K562 (cell line): ENCODE results near the gene LTBP1. TPM values are rescaled to one million over a fixed set of nuclear protein-coding genes. Genes with fewer than 3 reads are reported as not detected.

ENCODE experiments used
- ATAC-seq: fragments of 200-7000 bp; cut with Tn5 transposase; 3 replicates; pipeline ENCODE4 v1.9.1; 2020; ENCODE audit warnings: moderate library complexity
- BruUV-seq: library from RNA; stranded (reverse); fragments of 400-500 nt; replicated peaks from 2 replicates; lab custom pipeline; 2021; lab: Mats Ljungman, UMichigan
- CTCF ChIA-PET: fragments of 300-600 bp; formaldehyde crosslinking; extraction: SDS; loops from one replicate; lab custom pipeline; 2021; ENCODE audit warnings: low intra/inter-chr PET ratio; lab: Yijun Ruan, JAX
- POLR2A ChIA-PET: fragments of 300-600, 350-650 bp; sonication (Branson Sonifier 250); formaldehyde crosslinking; extraction: SDS; loops from one replicate; lab custom pipeline; 2021; ENCODE audit warnings: antibody characterized with exemption, inconsistent platforms; lab: Yijun Ruan, JAX
- DNase-seq, 4 experiments: peaks; one replicate each; pipeline versions ENCODE4 v3.0.0 to v3.0.0-alpha.2; 2011 to 2018; ENCODE audit warnings: low spot score in 3 of 4, mixed read lengths in 3 of 4; ENCODE audit errors: extremely low read depth in 1 of 4
- FAIRE-seq: peaks from 2 replicates; lab custom pipeline; 2011; peaks lifted over from hg19 to GRCh38; lab: Jason Lieb, UNC
- H2AFZ ChIP-seq: 2 replicates; pipeline ENCODE4 v1.6.0; 2011; ENCODE audit warnings: low read depth, low read length, control low read depth, inconsistent platforms
- H3K27ac ChIP-seq: fragments of 200-600 bp; 3 replicates; pipeline ENCODE4 v1.8.0; 2011; ENCODE audit warnings: low read depth, mild to moderate bottlenecking, control low read depth, inconsistent platforms, low read length, moderate library complexity, mixed read lengths; ENCODE audit errors: extremely low read depth
- H3K27me3 ChIP-seq, 2 experiments: fragments of 300-600 bp in 1 of 2; 2 replicates in 1 of 2; 3 replicates in 1 of 2; pipeline versions ENCODE4 v1.6.0 to v1.8.0; 2011; ENCODE audit warnings: inconsistent platforms in 2 of 2, low read length in 2 of 2, mild to moderate bottlenecking in 1 of 2, mixed read lengths in 1 of 2, moderate library complexity in 1 of 2; ENCODE audit not compliant: control insufficient read depth in 2 of 2, insufficient read depth in 2 of 2
- H3K36me3 ChIP-seq: fragments of 300-600 bp; 3 replicates; pipeline ENCODE4 v1.8.0; 2011; ENCODE audit warnings: mild to moderate bottlenecking, low read length, inconsistent platforms; ENCODE audit not compliant: control insufficient read depth, insufficient read depth
- H3K4me1 ChIP-seq, 2 experiments: fragments of 200-600 bp in 1 of 2; replicated peaks in 1 of 2; 2 replicates in 1 of 2; 3 replicates in 1 of 2; pipeline versions ENCODE4 v1.5.1 to v1.8.0; 2011; ENCODE audit warnings: inconsistent platforms in 2 of 2, low read length in 2 of 2, mild to moderate bottlenecking in 1 of 2, mixed read lengths in 1 of 2, moderate library complexity in 1 of 2; ENCODE audit not compliant: control insufficient read depth in 2 of 2, insufficient read depth in 2 of 2
- H3K4me2 ChIP-seq: 2 replicates; pipeline ENCODE4 v1.6.1; 2011; ENCODE audit warnings: low read length, control low read depth, inconsistent platforms, mixed read lengths; ENCODE audit not compliant: insufficient read depth
- H3K4me3 ChIP-seq: fragments of 200-600 bp; sonication (generic), shearing (Covaris generic); 2 replicates; pipeline ENCODE4 v1.5.1; 2016; ENCODE audit warnings: control low read depth, inconsistent platforms
- H3K79me2 ChIP-seq: fragments of 200-600 bp; 3 replicates; pipeline ENCODE4 v1.8.0; 2011; ENCODE audit warnings: low read length, inconsistent platforms; ENCODE audit not compliant: control insufficient read depth, insufficient read depth
- H3K9ac ChIP-seq, 2 experiments: 2 replicates each; pipeline versions ENCODE4 v1.6.0 to v1.6.1; 2011; ENCODE audit warnings: low read depth in 2 of 2, low read length in 2 of 2, control low read depth in 1 of 2, inconsistent platforms in 1 of 2, mild to moderate bottlenecking in 1 of 2, mixed read lengths in 1 of 2; ENCODE audit not compliant: insufficient read depth in 1 of 2
- H3K9me1 ChIP-seq: one replicate; pipeline ENCODE4 v1.6.0; 2011; ENCODE audit warnings: inconsistent platforms, mild to moderate bottlenecking, low read length, moderate library complexity; ENCODE audit not compliant: control insufficient read depth, insufficient read depth
- H3K9me3 ChIP-seq: replicated peaks from 2 replicates; pipeline ENCODE4 v1.5.1; 2011; ENCODE audit warnings: low read depth, low read length, inconsistent platforms; ENCODE audit not compliant: control insufficient read depth, insufficient read depth
- H4K20me1 ChIP-seq: replicated peaks from 2 replicates; pipeline ENCODE4 v1.6.1; 2011; ENCODE audit warnings: low read length, inconsistent platforms, mixed read lengths; ENCODE audit not compliant: control insufficient read depth, insufficient read depth
- CTCF ChIP-seq, 3 experiments: IDR thresholded peaks in 2 of 3; conservative IDR thresholded peaks in 1 of 3; 2 replicates each; pipeline ENCODE4 v1.5.1; 2011 to 2012; ENCODE audit warnings: low read length in 3 of 3, mild to moderate bottlenecking in 3 of 3, control low read depth in 2 of 3, improper control_type of control experiment in 1 of 3, inconsistent platforms in 1 of 3, low read depth in 1 of 3, mixed read lengths in 1 of 3, moderate library complexity in 1 of 3; ENCODE audit not compliant: insufficient read depth in 2 of 3
- IRF1 ChIP-seq: sonication (generic); formaldehyde crosslinking; IDR thresholded peaks from 2 replicates; pipeline ENCODE4 v1.8.0; 2022; ENCODE audit warnings: missing genetic modification reagents, mild to moderate bottlenecking, borderline replicate concordance
- KAT2B ChIP-seq: IDR thresholded peaks from one replicate; pipeline ENCODE4 v1.6.1; 2012; ENCODE audit warnings: low read depth, mild to moderate bottlenecking, control low read depth, inconsistent platforms, low read length, moderate library complexity
- KHSRP ChIP-seq: fragments of 450-650 bp; IDR thresholded peaks from 2 replicates; pipeline ENCODE4 v1.6.1; 2017
- KLF6 ChIP-seq: fragments of 250-450 bp; sonication (Bioruptor Pico); IDR thresholded peaks from 2 replicates; pipeline ENCODE4 v1.4.0; 2020; ENCODE audit warnings: mild to moderate bottlenecking, moderate library complexity, borderline replicate concordance
- POLR2AphosphoS5 ChIP-seq: IDR thresholded peaks from 2 replicates; pipeline ENCODE4 v1.6.1; 2011; ENCODE audit warnings: mild to moderate bottlenecking, low read depth, low read length, moderate library complexity; ENCODE audit not compliant: control insufficient read depth, insufficient read depth
- WGBS: fragments of 100-300 bp; shearing (Covaris generic); methylation state at CpG from one replicate; pipeline ENCODE4 v1.1.6; 2016; ENCODE audit warnings: low coverage, mixed read lengths; ENCODE audit not compliant: insufficient coverage; ENCODE audit errors: missing lambda C conversion rate; 5-methylcytosine and 5-hydroxymethylcytosine counted together
- in situ Hi-C: fragments of 300-500 bp; cut with MboI; formaldehyde crosslinking; loops from 4 replicates; pipeline ENCODE4 v1.15.0; 2018; ENCODE audit warnings: inconsistent platforms, mixed read lengths
- intact Hi-C: fragments of 100-400 bp; cut with micrococcal nuclease; formaldehyde crosslinking; loops from 2 replicates; pipeline ENCODE4 v1.14.2; 2022
- polyA plus RNA-seq, 8 experiments: library from polyadenylated mRNA; depleted of rRNA in 4 of 8; stranded (reverse) in 5 of 8; unstranded in 3 of 8; fragments of >200 nt; fragmentation: Nextera tagmentation in 2 of 8; fragmentation: Illumina TruSeq in 1 of 8; extraction: Ambion mirVana in 2 of 8; extraction: Trizol in 1 of 8; gene quantifications; 2 replicates each; pipeline versions ENCODE4 v1.2.1 to v1.2.3, GENCODE V29; 2011 to 2014; ENCODE audit warnings: inconsistent platforms in 1 of 8, missing spikeins in 1 of 8
- total RNA-seq, 7 experiments: library from RNA; depleted of rRNA in 6 of 7; stranded (reverse); fragments of >200 nt in 6 of 7; fragmentation: Illumina TruSeq in 2 of 7; extraction: Trizol in 2 of 7; gene quantifications; 2 replicates each; pipeline versions ENCODE4 v1.2.1 to v1.2.3, GENCODE V29; 2011 to 2021; ENCODE audit warnings: low replicate concordance in 1 of 7
- TF ChIP-seq, protein P1 (sequence below), 2 experiments: fragments of 450-650 bp in 1 of 2; IDR thresholded peaks; 2 replicates each; pipeline ENCODE4 v1.6.1; 2011 to 2017; ENCODE audit warnings: low read depth in 2 of 2, antibody characterized with exemption in 1 of 2, borderline replicate concordance in 1 of 2, low read length in 1 of 2, mild to moderate bottlenecking in 1 of 2, mixed read lengths in 1 of 2; ENCODE audit not compliant: control insufficient read depth in 1 of 2

Gene LTBP1
- total and polyA plus RNA-seq, 9 of the 15 experiments (the other 6 are each of a cell fraction or from before 2014, with no cell fraction given): 3.6 to 16.4 (median 8.5) TPM

DNA sequence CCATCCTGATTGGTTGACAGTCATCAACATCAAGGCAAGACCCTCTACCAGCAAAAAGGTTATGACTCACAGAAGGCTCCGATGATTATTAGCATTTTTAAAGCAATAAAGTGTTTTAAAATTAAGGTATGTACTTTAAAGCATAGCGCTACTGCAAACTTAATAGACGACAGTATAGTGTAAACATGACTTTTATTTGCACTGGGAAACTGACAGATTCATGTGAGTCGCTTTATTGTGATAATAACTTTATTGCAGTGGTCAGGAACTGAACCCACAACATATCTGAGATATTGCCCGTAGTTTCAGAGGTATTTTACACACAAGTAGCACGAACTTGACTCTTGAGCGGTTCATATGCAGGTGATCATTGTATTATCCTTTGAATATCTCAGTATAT is 249.1 kb downstream of the LTBP1 start:
- TF ChIP-seq KAT2B: no peak
- no peak for TF ChIP-seq POLR2AphosphoS5
- no peak for TF ChIP-seq KHSRP
- no peak for TF ChIP-seq IRF1 (CRISPR knock-in tag)
- TF ChIP-seq, protein P1, sequence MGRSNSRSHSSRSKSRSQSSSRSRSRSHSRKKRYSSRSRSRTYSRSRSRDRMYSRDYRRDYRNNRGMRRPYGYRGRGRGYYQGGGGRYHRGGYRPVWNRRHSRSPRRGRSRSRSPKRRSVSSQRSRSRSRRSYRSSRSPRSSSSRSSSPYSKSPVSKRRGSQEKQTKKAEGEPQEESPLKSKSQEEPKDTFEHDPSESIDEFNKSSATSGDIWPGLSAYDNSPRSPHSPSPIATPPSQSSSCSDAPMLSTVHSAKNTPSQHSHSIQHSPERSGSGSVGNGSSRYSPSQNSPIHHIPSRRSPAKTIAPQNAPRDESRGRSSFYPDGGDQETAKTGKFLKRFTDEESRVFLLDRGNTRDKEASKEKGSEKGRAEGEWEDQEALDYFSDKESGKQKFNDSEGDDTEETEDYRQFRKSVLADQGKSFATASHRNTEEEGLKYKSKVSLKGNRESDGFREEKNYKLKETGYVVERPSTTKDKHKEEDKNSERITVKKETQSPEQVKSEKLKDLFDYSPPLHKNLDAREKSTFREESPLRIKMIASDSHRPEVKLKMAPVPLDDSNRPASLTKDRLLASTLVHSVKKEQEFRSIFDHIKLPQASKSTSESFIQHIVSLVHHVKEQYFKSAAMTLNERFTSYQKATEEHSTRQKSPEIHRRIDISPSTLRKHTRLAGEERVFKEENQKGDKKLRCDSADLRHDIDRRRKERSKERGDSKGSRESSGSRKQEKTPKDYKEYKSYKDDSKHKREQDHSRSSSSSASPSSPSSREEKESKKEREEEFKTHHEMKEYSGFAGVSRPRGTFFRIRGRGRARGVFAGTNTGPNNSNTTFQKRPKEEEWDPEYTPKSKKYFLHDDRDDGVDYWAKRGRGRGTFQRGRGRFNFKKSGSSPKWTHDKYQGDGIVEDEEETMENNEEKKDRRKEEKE (IDR thresholded peaks at IDR 0.05; ENCODE audit: borderline replicate concordance in 1 of 2, control insufficient read depth in 1 of 2, low read depth in 2 of 2, low read length in 1 of 2): no peak
- TF ChIP-seq CTCF (IDR thresholded peaks at IDR 0.05 in 2 of 3, conservative IDR thresholded peaks at IDR 0.05 in 1 of 3; ENCODE audit: insufficient read depth in 2 of 3, low read depth in 1 of 3, low read length in 3 of 3): no peak
- TF ChIP-seq KLF6 (CRISPR knock-in tag): no peak
- TF ChIP-seq, all 486 proteins: peak for 0
- no peaks in the 10 kb centered on the region for H3K9me3 ChIP-seq
- no peak overlapping the region for H3K27ac ChIP-seq
- 28% methylated on average over 7 of the region's 7 CpGs for WGBS
- no peaks in the 10 kb centered on the region for H3K79me2 ChIP-seq
- no peak overlapping the region for H3K9ac ChIP-seq
- H3K27me3 ChIP-seq: no peaks in the 10 kb centered on the region
- ChIA-PET POLR2A (no interaction called here), CTCF (no interaction called here)
- in situ Hi-C loops (no loop called here), intact Hi-C loops (no loop called here)
- no TSS peak for BruUV-seq
- no peaks in the 10 kb centered on the region for H4K20me1 ChIP-seq
- H3K36me3 ChIP-seq: no peaks in the 10 kb centered on the region
- FAIRE-seq: no peak
- no peaks in the 10 kb centered on the region for H3K9me1 ChIP-seq
- no peak for ATAC-seq
- no peak for DNase-seq
- no peaks in the 10 kb centered on the region for H3K4me1 ChIP-seq
- H2AFZ ChIP-seq: no peak overlapping the region
- H3K4me2 ChIP-seq: no peak overlapping the region
- no peak overlapping the region for H3K4me3 ChIP-seq
